HepG2 (cell line): ENCODE data around the gene ACTR3. TPM values are rescaled to one million over a fixed set of nuclear protein-coding genes. Genes with fewer than 3 reads are reported as not detected.
A peak's percentile ranks its signal among the peaks of the same experiment; 100 is the strongest.

Experiments used
- BHLHE40 ChIP-seq: IDR thresholded peaks from 2 replicates; pipeline ENCODE4 v1.6.1; 2011; ENCODE audit warnings: low read length, improper control_type of control experiment
- FIP1L1 ChIP-seq: fragments of 200-400 bp; formaldehyde crosslinking; IDR thresholded peaks from 2 replicates; pipeline ENCODE4 v1.6.1; 2018; ENCODE audit warnings: low read depth, mild to moderate bottlenecking, low read length, moderate library complexity, borderline replicate concordance; ENCODE audit not compliant: insufficient read depth
- HMG20B ChIP-seq: conservative IDR thresholded peaks from 2 replicates; pipeline ENCODE4 v1.6.1; 2016; ENCODE audit warnings: missing genetic modification reagents, missing compliant biosample characterization
- KMT2B ChIP-seq: IDR thresholded peaks from 2 replicates; pipeline ENCODE4 v1.6.1; 2016; ENCODE audit warnings: missing genetic modification reagents, missing compliant biosample characterization
- NR3C1 ChIP-seq: sonication (generic); formaldehyde crosslinking; IDR thresholded peaks from 2 replicates; pipeline ENCODE4 v1.4.0; 2020; ENCODE audit warnings: missing genetic modification reagents
- POLR2AphosphoS5 ChIP-seq: IDR thresholded peaks from 2 replicates; pipeline ENCODE4 v1.6.1; 2012; ENCODE audit warnings: low read depth, low read length
- TFE3 ChIP-seq: IDR thresholded peaks from 2 replicates; pipeline ENCODE4 v1.6.1; 2016
- ZMYM3 ChIP-seq: sonication (generic); formaldehyde crosslinking; IDR thresholded peaks from 2 replicates; pipeline ENCODE4 v1.5.1; 2020; ENCODE audit warnings: mild to moderate bottlenecking, missing genetic modification reagents
- ZNF326 ChIP-seq: sonication (generic); formaldehyde crosslinking; IDR thresholded peaks from 2 replicates; pipeline ENCODE4 v1.4.0; 2020; ENCODE audit warnings: missing genetic modification reagents, borderline replicate concordance
- ZNF441 ChIP-seq: sonication (generic); formaldehyde crosslinking; IDR thresholded peaks from 2 replicates; pipeline ENCODE4 v1.7.0; 2021; ENCODE audit warnings: missing genetic modification reagents, borderline replicate concordance
- ZNF512B ChIP-seq: sonication (generic); formaldehyde crosslinking; IDR thresholded peaks from 2 replicates; pipeline ENCODE4 v1.5.1; 2020; ENCODE audit warnings: missing genetic modification reagents, mild to moderate bottlenecking, borderline replicate concordance
- ZNF614 ChIP-seq: IDR thresholded peaks from 2 replicates; pipeline ENCODE4 v1.6.1; 2018; ENCODE audit warnings: missing biosample characterization, missing genetic modification reagents, inconsistent platforms, borderline replicate concordance
- polyA plus RNA-seq, 8 experiments: library from polyadenylated mRNA; depleted of rRNA in 3 of 8; stranded (reverse) in 7 of 8; unstranded in 1 of 8; fragments of >200 nt; fragmentation: Illumina TruSeq in 4 of 8; extraction: Trizol in 4 of 8; gene quantifications; 2 replicates each; pipeline versions ENCODE4 v1.2.1 to v1.2.3, GENCODE V29; 2011 to 2016; ENCODE audit warnings: low read depth in 4 of 8, missing spikeins in 1 of 8, mixed read lengths in 1 of 8; ENCODE audit not compliant: insufficient read depth in 1 of 8
- total RNA-seq, 5 experiments: library from RNA; depleted of rRNA; stranded (reverse); fragments of >200 nt; fragmentation: Illumina TruSeq; extraction: Trizol; gene quantifications; 2 replicates each; pipeline ENCODE4 v1.2.3, GENCODE V29; 2016; ENCODE audit warnings: low read depth in 1 of 5
- TF ChIP-seq, protein P1 (sequence below): sonication (generic); formaldehyde crosslinking; IDR thresholded peaks from 2 replicates; pipeline ENCODE4 v1.5.1; 2020; ENCODE audit warnings: mild to moderate bottlenecking, missing genetic modification reagents
- TF ChIP-seq, protein P2 (sequence below), 2 experiments: sonication (generic) in 1 of 2; formaldehyde crosslinking in 1 of 2; IDR thresholded peaks; 2 replicates each; pipeline versions ENCODE4 v1.5.1 to v1.6.1; 2011 to 2020; ENCODE audit warnings: borderline replicate concordance in 1 of 2, low read depth in 1 of 2, low read length in 1 of 2, mild to moderate bottlenecking in 1 of 2, missing genetic modification reagents in 1 of 2, moderate library complexity in 1 of 2
- TF ChIP-seq, protein P3 (sequence below): sonication (generic); formaldehyde crosslinking; IDR thresholded peaks from 2 replicates; pipeline ENCODE4 v1.4.0; 2020; ENCODE audit warnings: missing genetic modification reagents

Gene ACTR3
- total and polyA plus RNA-seq, 2 of the 13 experiments (the other 11 are each of a cell fraction or from before 2014, with no cell fraction given): 123 to 225 TPM

- TF ChIP-seq HMG20B (CRISPR knock-in tag) (no peak), ZNF326 (CRISPR knock-in tag) (no peak), BHLHE40 (no peak), ZNF614 (CRISPR knock-in tag) (0 out of 2 replicates have a peak, but pooled peaks have one; percentile 46), TFE3 (CRISPR knock-in tag) (no peak), KMT2B (CRISPR knock-in tag) (no peak), ZNF441 (CRISPR knock-in tag) (no peak), POLR2AphosphoS5 (no peak), ZMYM3 (CRISPR knock-in tag) (peak; percentile 26; the same call in 1 of the 2 replicates), NR3C1 (CRISPR knock-in tag) (no peak), FIP1L1 (no peak), ZNF512B (CRISPR knock-in tag) (0 out of 2 replicates have a peak, but pooled peaks have one; percentile 46)
- TF ChIP-seq, protein P1, sequence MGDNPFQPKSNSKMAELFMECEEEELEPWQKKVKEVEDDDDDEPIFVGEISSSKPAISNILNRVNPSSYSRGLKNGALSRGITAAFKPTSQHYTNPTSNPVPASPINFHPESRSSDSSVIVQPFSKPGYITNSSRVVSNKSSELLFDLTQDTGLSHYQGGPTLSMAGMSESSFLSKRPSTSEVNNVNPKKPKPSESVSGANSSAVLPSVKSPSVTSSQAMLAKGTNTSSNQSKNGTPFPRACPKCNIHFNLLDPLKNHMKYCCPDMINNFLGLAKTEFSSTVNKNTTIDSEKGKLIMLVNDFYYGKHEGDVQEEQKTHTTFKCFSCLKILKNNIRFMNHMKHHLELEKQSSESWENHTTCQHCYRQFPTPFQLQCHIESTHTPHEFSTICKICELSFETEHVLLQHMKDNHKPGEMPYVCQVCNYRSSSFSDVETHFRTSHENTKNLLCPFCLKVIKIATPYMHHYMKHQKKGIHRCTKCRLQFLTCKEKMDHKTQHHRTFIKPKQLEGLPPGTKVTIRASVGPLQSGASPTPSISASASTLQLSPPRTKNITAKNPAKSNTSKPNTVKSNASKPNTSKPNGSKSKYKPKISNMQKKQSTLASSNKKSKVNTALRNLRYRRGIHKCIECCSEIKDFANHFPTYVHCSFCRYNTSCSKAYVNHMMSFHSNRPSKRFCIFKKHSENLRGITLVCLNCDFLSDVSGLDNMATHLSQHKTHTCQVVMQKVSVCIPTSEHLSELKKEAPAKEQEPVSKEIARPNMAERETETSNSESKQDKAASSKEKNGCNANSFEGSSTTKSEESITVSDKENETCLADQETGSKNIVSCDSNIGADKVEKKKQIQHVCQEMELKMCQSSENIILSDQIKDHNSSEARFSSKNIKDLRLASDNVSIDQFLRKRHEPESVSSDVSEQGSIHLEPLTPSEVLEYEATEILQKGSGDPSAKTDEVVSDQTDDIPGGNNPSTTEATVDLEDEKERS: peak; percentile 71; the same call in 1 of the 2 replicates
- TF ChIP-seq, protein P2, sequence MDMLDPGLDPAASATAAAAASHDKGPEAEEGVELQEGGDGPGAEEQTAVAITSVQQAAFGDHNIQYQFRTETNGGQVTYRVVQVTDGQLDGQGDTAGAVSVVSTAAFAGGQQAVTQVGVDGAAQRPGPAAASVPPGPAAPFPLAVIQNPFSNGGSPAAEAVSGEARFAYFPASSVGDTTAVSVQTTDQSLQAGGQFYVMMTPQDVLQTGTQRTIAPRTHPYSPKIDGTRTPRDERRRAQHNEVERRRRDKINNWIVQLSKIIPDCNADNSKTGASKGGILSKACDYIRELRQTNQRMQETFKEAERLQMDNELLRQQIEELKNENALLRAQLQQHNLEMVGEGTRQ (IDR thresholded peaks at IDR 0.05; ENCODE audit: low read depth, low read length): no peak
- TF ChIP-seq, protein P2 (CRISPR knock-in tag; IDR thresholded peaks at IDR 0.05; ENCODE audit: borderline replicate concordance): no peak
- TF ChIP-seq, protein P3, sequence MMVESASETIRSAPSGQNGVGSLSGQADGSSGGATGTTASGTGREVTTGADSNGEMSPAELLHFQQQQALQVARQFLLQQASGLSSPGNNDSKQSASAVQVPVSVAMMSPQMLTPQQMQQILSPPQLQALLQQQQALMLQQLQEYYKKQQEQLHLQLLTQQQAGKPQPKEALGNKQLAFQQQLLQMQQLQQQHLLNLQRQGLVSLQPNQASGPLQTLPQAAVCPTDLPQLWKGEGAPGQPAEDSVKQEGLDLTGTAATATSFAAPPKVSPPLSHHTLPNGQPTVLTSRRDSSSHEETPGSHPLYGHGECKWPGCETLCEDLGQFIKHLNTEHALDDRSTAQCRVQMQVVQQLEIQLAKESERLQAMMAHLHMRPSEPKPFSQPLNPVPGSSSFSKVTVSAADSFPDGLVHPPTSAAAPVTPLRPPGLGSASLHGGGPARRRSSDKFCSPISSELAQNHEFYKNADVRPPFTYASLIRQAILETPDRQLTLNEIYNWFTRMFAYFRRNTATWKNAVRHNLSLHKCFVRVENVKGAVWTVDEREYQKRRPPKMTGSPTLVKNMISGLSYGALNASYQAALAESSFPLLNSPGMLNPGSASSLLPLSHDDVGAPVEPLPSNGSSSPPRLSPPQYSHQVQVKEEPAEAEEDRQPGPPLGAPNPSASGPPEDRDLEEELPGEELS (CRISPR knock-in tag): peak; percentile 65
Measured at GRCh38 chr2:113985554-113986397, 95.9 kb downstream of the ACTR3 start (continued).
